Fibroblast of skin of left biceps (primary cell): ENCODE measurements around the gene ALDH1L1.
"Not testable (repeated sequence)": the region's sequence is repeated elsewhere in the genome, so short reads cannot be mapped to it uniquely, and the experiment has no call there.

Source experiments
- DNase-seq, 2 experiments: peaks; one replicate each; pipeline ENCODE4 v3.0.0-alpha.2; 2013; ENCODE audit warnings: low read depth in 2 of 2

The ALDH1L1 gene

GRCh38 chr3:126106336-126107202 is 73.8 kb downstream of the ALDH1L1 start:
- DNase-seq, result no peak

- no peak for DNase-seq
Observed at GRCh38 chr3:126105691-126106187, 74.6 kb downstream of the ALDH1L1 start.

GRCh38 chr3:126104742-126105605 is 75.4 kb downstream of the ALDH1L1 start:
- DNase-seq, result no peak

- DNase-seq, result no peak
Observed at GRCh38 chr3:126104028-126104635, 76.3 kb downstream of the ALDH1L1 start.

- no peak for DNase-seq
Observed at GRCh38 chr3:126103121-126104027, 77.0 kb downstream of the ALDH1L1 start.

GRCh38 chr3:126102530-126102951 is 77.8 kb downstream of the ALDH1L1 start:
- no peak for DNase-seq

- no peak for DNase-seq
Observed at GRCh38 chr3:126102011-126102410, 78.4 kb downstream of the ALDH1L1 start.

- DNase-seq, result no peak
Observed at GRCh38 chr3:126101521-126101982, 78.8 kb downstream of the ALDH1L1 start.

- DNase-seq, result no peak
Observed at GRCh38 chr3:126100634-126101301, 79.6 kb downstream of the ALDH1L1 start.

- no peak for DNase-seq
Observed at GRCh38 chr3:126100269-126100633, 80.1 kb downstream of the ALDH1L1 start.

- no peak for DNase-seq
Observed at GRCh38 chr3:126098391-126098858, 82.0 kb downstream of the ALDH1L1 start.

- DNase-seq, result no peak
Observed at GRCh38 chr3:126097801-126098200, 82.6 kb downstream of the ALDH1L1 start.

- not testable (repeated sequence) for DNase-seq
Observed at GRCh38 chr3:126096274-126096673, 84.1 kb downstream of the ALDH1L1 start.

- DNase-seq, result not testable (repeated sequence)
Observed at GRCh38 chr3:126092128-126092527, 88.3 kb downstream of the ALDH1L1 start.

- DNase-seq, result no peak
Observed at GRCh38 chr3:126087552-126088175, 92.7 kb downstream of the ALDH1L1 start.

GRCh38 chr3:126085841-126086240 is 94.5 kb downstream of the ALDH1L1 start:
- DNase-seq, result no peak

- no peak for DNase-seq
Observed at GRCh38 chr3:126085276-126085675, 95.1 kb downstream of the ALDH1L1 start.

GRCh38 chr3:126084768-126085180 is 95.6 kb downstream of the ALDH1L1 start:
- no peak for DNase-seq

GRCh38 chr3:126083913-126084767 is 96.2 kb downstream of the ALDH1L1 start, which contains the start of gene SLC41A3:
Gene SLC41A3 (minus strand): TSS chr3:126084124. CDS start chr3:126068219, 15,905 bp downstream.
- DNase-seq, result peak; percentile 37 to 45
